Activated CD4-positive, alpha-beta T cell treated with anti-CD3 and anti-CD28 coated beads, Interleukin-2, Interleukin-6, amounts not matched to agents 100 ng/mL and 50 ng/mL, durations not matched to agents 16 hours and 8 hours (primary cell): ENCODE results near the gene PNPO.

Source experiments
- DNase-seq: peaks from one replicate; pipeline ENCODE4 v3.0.0-alpha.2; 2020

The PNPO gene

DNA sequence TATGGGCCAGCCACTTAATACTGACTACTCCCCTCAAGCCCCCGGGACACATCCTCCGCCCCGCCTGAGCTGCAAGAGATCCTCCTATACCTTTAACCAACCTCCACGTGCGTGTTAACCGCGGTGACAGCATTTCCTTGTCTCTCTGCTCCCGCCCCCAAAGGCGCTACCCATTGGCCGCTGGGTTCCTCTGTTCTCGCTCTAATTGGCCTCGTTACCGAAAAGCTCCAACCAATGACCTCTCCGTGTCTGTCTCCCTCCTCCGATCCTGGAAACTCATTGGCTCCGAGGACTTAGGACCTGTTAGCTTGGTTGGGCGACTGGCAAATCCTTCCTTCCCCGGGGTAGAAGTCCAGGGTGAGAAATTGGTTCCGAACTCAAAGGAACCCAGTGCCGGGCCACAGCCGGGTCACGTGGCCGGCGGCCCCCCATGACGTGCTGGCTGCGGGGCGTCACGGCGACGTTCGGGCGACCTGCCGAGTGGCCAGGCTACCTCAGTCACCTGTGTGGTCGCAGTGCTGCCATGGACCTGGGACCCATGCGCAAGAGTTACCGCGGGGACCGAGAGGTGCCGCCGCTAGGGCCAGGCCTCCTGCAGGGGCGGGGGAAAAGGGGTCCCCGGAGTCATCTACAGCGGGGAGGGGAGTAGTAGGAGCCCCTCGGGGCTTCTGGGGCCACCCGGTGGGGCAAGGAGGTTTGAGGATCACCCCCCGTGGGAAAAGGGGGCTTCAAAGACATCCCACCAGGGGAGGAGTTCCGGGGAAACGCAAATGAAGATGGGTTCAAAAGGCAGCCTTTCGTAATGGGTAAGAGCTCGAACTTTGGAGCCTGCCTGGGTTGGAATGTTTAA lies at the start of gene PNPO:
TSS of gene PNPO (plus strand) at position 326 of the 850 bp plus-strand sequence. CDS start at position 431, 105 bp downstream.
- DNase-seq, result peak; percentile 99

DNA sequence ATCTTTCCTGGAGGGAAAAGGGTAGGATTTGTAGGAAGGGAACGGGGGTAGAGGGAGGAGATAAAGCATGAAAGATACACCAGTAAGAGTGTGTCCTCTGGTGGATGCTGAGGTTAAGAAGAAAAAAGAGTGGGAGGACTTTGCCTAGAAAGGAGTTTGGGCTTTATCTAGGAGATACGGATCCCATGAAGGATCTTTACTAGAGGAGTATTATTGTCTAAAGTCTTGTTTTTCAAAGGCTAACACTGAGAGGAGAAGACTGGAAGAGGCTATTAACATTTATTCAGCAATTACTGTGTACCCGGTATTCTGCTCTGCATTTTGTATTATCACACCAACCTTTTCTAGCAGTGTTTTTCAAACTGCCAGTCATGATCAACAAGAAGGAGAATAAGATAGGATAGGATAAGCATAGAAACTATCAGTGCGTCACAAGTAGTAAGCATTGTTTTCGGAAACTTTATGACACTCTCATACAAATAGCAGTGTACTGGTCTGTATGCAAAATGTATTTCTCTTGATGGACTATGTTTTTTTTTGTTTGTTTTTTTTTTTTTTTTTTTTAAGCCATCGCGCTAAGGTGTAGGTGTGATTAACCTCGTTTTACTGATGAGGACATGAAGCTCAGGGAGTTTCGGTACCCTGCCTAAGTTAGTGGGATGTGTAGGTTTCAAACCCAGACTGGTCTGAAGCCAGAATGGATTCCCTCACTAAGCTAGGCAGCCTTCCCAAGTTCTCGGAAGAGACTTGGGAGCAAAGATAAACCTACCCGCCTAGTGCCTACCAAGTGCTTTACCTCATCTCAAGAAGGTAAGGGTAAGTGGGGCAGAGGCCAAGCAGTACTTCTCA lies 46.6 kb upstream of the PNPO start:
- DNase-seq, result no peak

DNA sequence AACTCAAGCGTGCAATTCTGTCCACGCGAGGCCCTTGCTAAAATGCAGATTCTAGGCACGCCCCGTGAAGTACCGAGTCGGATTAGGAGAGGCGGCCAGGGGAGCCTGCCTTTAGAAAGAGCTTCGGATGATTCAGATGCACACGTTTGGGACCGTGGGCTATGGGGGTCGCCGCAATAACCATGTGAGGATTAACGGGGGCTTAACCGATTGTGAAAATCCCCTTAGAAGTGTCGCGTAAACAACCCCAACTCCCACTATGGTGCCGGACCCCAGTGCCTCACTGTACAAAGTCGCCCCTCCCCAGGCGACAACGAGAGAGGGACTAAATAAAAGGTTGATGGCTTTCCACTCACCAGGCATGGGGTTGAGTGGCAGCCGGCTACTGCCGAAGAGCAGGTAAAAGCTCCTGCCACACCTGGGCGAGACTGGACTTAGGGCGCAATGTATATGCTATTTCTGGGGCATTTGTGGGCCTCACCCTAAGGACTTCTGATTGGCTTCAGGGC lies 46.0 kb upstream of the PNPO start:
- no peak for DNase-seq

DNA sequence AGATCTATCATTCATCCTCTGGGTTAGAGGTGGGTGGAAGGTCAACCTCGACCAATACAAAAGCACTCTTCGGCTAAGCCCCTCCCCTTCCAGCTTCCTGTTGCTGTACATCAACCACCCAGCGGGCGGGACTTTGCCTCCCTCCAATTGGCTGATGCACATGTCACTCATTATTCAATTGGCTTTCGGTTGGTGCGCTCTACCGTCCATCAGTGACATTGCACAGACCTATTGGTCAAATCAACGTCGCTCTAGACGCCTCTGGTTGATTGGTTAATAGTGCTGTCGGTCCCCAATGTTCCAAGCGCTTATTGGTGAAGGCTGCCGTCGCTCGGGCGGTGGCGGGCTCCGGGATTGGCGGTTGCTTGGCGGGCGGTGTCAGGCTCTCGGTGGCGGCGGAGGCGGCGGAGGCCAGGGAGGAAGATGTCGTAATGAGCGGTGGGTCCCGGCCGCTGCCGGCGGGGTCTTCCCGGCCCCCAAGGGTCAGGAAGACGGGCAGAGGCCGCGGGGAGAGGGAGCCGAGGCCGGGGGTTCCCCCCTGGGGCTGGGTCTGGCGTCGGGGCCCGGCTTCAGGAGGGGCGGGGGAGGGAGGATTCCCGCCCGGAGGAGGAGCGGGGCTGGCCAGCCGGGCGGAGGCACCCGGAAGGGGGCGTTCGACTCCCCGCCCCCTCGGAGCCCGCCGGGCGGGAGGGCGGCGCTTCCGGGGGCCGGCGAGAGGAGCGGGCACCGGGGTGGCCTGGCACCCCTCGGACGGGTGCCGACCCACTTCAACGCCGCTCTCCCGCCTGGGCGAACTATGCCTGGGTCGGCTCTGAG lies 45.3 kb upstream of the PNPO start, which contains the start of gene SP2:
TSS of gene SP2 (plus strand) at position 381 of the 816 bp plus-strand sequence. CDS start at position 432, 51 bp downstream.
- peak; percentile 100 for DNase-seq

DNA sequence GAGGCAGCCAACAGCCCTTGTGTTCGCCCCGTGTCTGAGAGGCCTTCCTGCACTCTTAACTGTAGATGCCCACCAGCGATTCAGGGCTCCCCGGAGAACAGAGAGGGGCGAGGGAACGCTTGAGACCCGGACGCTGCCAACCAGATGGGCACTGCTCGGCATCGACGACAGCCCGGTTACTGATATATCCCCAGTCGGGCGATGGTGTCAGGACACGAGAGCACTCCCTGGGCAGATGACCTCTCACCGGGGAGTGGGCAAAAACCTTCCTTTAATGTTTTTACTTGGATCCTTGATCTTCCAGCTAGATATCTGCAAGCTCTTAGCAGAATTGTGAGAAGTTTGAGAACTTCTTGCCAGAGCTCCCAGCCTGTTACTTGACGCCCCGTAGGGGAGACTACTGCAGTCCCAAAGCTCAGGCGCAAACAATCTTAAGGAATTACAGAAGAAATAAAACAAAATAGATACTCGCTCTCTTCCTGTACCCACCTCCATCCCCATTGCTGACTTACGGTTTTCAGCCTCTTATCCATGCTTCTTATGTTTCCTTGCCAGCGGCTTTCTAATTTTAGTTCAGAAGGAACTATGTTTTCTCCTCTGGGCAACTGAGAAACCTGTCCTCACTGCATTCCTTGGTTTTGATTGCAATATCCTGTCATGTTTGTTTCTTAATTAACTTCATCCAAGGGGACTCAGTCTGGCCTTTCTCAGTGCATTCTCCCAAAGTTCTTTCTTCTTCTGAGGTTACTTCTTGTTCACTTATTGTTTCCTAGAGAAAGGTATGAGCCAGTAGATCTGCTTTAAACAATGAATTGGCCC lies 44.5 kb upstream of the PNPO start:
- DNase-seq, result no peak

DNA sequence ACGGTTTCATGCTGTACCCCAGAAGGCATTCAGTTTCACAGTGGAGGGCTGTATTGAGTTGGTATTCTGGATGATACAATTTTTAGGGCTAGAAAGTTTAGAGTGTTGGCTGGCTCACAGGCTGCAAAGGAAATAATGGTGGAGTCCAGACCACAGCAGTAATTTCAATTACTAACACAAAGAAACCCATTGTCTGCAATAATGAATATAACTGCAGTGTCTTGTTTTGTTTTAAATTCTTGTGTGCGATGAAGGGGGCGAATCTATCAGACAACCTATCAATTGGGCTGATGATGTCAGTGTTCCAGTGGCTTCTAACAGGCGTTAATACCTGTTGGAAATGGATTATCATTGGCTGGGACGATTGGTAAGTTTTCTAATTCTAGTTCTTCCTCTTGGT lies 43.8 kb upstream of the PNPO start:
- no peak for DNase-seq

DNA sequence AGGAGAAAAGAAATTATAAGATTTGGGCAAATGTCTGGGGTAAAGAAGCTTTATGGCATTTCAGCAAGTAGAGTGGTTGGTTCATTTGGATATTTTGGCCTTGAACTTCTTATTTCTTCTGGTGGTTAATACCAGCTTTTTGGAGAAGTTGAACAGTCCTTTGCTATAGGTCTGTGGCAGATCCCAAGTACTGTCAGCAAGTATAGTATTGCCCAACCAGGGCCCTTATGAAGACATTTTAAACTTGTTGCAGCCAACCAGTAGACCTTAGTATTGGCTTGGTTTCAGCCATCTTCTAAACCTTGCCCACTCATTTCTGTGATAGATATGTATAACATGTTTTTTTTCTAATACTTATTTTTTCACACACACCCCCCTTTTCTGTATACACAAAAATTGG lies 43.1 kb upstream of the PNPO start:
- no peak for DNase-seq

DNA sequence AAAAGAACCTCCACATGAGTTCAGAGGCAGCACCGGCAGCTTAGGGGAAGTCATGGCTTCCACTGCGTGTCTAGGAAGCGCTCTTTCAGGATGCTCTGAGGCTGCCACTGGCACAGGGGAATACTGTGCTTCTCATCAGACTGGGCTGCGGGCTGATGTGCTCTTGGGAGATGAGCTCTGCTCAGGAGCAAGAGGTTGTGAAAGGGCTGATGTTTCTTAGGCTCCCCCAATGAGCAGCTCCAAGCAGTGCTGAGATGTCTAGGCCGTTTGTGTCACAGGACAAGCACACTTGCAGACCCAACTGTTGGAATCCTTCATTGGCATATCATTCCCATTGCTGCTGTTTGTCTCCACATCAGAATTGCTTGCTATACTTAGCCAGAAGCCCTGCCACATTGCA lies 41.7 kb upstream of the PNPO start:
- DNase-seq, result no peak

DNA sequence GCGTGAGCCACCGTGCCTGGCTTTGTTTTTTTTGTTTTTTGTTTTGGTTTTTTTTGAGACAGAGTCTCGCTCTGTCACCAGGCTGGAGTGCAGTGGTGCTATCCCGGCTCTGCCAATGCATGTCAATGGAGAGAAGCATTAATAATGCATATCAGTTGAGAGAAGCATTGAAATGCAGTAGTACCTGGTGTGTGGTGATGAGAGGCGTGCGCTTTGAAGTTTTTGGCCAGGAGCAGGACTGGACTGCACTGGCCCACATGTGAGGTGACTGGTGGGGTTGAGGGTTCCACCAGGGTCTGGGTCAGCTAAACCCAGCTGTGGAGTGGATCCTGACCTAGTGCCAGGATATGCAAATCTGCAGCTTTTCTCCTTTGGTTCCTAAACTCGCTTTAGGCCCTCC lies 39.9 kb upstream of the PNPO start:
- no peak for DNase-seq

DNA sequence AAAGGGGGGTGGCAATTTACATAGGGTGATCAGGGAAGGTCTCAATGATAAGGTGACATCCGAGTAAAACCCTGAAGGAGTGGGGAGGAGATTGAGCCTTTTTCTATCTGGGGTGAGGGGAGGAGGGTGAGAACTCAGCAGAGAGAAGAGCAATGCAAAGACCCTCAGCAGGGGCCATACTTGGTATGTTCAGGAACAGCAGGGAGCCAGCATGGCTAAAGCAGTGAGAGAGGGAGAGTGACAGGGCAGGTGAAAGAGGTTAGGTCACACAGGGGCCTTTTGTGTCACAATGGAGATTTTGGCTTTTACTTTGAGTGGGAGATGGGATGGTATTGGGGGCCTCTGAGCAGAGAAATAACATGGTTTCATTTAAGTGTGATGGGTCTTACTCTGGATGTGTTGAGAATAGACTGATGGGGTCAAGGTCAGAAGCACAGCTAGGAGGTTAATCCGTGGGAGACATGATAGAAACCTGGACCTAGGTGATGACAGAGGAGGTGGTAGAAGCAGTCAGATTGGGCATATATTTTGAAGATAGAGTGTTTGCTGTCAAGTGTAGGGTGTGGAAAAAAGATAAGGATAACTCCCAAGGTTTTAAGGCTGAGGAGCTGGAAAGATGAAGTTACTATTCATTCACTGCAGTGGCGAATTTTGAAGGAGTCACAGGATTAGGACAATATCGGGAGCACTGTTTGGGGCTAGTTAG lies 39.2 kb upstream of the PNPO start:
- no peak for DNase-seq

DNA sequence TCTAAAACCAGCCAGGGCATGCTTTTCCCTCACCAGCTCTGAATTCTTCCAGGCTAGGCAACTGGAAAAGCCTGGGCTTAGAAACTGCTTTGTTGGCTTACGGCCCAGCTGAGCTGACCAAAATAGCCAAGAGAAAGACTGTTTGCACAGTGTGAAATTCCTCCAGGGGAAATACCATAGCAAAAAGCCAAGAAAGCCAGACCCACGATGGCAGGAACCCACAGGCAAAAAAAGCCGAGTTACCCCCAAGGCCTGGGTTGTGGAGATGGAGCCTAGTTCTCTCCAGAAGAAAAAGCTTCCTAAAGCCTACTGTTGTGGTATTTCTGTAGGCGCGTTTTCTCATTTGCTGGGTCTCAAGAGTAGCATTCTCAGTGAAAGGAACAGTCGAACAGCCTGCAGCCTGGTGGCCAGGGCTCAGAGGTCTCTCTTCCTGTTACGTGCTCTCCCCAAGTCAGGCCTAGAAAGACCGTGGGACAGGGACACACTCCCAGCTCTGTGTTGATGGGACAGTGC lies 36.1 kb upstream of the PNPO start:
- no peak for DNase-seq

DNA sequence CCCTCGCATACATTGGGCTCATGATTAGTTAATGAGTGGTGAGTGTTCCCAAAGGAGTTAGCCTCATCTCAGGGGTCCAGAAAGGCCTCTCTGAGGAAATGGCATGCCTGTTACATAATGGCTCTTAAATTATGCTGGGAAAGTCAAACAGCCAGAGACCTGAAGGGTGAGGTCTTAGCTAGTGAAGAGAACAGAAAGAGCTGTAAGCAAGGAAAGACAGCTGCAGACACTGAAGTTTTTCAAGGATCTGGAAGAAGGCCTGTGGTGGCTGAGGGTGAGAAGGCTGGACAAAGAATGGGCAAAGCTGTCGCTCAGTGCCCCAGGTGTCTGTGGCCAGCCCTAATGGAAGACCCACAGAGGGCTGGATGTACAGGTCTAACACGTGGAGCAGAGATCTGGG lies 34.9 kb upstream of the PNPO start:
- no peak for DNase-seq

DNA sequence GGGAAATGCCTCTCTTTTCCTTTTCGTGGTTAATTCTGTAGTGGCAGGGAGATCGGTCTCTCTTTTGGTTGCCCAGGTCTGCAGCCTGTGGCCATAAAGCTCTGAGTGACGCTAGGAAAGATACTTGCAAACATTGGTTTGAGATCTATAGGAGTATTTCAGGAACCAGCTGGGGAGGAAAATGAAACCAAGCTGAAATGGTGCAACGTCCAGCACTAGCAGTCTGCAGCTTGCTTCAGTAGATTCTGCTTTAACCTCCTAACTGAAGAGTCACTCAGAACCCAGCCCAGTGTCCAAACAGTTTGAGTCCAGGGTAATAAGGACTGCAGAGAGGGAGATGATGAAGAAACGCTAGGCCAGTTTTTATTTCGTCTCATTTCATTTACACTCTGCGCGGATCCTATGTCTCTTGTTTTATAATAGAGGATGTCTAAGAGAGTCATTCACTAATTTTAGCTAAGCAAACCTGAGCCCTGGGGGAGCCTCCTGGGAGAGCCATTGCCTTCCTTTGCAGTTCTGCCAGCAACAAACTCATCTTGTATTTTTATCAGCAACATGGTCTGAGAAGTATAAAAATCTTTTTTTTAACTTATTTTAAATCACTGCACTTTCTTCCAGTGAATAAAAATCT lies 33.3 kb upstream of the PNPO start:
- DNase-seq, result no peak

DNA sequence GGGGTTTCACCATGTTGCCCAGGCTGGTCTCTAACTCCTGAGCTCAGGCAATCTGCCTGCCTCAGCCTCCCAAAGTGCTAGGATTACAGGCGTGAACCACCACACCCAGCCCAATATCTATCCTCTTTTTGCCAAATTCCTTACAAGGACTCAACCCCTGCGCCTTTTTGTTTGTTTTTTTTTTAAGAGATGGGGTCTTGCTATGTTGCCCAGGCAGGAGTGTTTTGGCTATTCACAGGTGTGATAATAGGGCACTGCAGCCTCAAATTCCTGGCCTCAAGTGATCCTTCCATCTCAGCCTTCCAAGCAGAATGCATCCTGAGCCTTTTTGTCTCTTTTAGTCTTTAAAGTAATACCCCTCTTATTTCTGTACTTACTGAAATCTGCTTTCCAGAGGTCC lies 28.3 kb upstream of the PNPO start:
- no peak for DNase-seq

DNA sequence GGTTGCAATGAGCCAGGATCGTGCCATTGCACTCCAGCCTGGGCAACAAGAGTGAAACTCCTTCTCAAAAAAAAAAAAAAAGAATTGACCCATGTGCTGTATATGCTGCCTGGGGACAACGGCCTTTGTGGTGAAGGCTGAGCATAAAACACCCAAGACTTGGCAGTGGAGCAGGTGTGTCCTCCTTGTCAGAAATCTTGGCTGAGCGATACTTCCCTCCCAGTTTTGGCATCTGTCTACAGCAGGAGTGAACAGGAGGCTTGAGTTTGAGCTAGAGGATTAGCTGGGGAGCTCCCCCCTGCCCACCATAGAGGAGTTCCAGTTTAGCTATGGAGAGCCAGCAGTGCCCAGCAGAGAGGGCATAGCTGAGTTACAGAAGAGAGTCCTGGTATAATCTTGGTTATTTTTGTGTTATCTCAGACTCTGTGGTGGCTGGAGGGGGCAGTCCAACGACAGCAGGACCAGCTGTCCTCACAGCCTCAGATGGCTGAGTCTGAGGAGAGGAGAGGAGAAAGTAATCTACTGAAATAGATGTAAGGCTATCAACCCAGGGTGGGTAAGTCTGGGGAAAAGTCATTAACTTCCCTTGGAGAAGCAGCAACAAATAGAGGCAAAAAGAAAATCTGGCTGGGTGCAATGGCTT lies 26.9 kb upstream of the PNPO start:
- no peak for DNase-seq

DNA sequence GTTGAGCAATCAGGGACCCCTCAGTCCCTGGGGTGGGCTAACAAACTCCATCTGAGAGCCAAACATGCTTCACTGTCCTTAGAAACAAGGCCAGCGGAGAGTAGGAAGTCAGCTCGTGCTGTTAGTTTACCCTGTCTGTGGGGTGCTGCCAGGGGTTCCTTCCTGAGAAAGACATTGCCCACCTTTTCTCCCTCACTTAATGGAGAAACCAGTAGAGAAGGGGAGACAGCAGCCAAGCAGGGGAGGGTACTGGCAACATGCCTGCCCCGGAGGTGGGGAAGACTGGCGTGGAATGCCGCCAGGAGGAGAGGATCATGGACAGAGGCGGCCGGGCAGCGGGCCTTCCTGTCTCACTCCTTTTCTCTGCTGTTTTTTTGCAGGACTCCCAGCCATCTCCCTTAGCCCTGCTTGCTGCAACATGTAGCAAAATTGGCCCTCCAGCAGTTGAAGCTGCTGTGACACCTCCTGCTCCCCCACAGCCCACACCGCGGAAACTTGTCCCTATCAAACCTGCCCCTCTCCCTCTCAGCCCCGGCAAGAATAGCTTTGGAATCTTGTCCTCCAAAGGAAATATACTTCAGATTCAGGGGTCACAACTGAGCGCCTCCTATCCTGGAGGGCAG lies 25.5 kb upstream of the PNPO start:
- no peak for DNase-seq

DNA sequence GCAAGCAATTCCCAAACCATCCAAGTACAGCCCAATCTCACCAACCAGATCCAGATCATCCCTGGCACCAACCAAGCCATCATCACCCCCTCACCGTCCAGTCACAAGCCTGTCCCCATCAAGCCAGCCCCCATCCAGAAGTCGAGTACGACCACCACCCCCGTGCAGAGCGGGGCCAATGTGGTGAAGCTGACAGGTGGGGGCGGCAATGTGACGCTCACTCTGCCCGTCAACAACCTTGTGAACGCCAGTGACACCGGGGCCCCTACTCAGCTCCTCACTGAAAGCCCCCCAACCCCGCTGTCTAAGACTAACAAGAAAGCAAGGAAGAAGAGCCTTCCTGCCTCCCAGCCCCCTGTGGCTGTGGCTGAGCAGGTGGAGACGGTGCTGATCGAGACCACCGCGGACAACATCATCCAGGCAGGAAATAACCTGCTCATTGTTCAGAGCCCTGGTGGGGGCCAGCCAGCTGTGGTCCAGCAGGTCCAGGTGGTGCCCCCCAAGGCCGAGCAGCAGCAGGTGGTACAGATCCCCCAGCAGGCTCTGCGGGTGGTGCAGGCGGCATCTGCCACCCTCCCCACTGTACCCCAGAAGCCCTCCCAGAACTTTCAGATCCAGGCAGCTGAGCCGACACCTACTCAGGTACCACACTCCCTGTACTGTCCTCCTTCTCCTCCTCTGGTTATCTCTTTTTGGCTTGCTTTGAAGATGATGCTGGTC lies 24.7 kb upstream of the PNPO start:
- DNase-seq, result no peak

DNA sequence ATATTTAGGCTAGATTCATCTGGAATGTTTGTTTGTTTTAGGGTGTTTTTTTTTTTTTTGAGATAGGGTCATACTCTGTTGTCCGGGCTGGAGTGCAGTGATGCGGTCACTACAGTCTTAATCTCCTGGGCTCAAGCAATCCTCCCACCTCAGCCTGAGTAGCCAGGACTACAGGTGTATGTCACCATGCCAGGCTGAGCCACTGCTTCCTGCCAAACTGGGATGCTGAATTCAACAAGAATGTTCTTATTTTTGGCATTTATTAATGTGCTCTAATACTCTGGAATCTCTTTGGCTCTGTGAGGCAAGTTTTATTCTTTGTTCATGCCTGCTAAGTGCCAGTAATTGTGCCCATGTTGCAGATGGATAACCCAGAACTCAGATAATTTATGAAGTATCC lies 23.8 kb upstream of the PNPO start:
- no peak for DNase-seq

DNA sequence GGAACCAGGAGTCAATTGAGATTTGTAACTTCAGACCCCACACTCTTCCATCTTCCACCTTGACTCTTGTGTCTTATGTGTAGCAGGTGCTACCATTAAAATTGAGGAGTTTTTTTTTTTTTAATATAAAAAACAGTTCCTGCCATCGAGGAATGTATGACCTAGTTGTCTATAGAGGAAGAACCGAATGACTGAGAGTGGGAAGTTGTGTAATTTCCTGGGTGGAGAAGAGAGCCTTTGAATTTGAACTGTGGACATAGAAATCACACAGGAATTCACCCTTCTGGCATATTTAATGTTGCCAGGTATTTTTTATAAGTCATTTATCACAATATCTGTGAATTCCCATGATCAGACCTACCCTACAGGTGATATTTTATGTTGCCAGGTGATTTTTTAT lies 23.4 kb upstream of the PNPO start:
- DNase-seq, result no peak
